Medulla oblongata (tissue), 1 donor: Measurements from ENCODE around the gene HLA-B.

ENCODE experiments used
- DNase-seq: peaks from one replicate; pipeline ENCODE4 v3.0.0-alpha.2; 2015; ENCODE audit errors: extremely low spot score

The HLA-B gene

DNA sequence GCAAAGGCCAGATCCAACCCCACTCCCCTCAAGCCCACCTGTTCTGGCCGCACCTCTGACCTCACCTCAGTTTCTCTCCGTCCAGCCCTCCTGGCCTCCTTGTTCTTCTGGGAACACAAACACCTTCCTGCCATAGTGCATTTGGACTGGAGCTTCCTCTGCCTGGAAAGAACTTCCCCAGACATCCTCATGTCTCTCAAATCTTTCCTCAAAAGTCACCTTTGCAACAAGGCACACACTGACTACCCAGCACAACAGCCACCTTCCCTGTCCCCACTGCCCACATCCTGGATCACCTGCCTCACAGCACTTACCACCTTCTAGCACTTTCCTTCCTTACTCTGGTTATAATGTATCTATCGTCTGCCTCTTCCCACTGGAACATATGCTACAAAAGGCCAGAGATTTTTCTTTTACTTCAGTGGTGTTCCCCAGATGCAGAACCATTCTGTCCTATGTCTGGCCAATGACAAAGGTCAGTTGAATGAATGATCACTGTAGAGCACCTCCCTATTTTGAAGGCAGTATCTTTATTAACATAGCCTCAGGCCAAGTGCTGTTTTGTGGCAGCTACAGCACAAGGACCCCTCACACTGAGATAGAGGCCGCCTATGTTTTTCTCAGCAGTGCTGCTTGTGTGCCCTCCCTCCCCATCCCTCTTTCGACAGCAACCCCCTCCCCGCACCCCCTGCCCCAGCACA lies 4.1 kb downstream of the HLA-B start:
- DNase-seq, result no peak

DNA sequence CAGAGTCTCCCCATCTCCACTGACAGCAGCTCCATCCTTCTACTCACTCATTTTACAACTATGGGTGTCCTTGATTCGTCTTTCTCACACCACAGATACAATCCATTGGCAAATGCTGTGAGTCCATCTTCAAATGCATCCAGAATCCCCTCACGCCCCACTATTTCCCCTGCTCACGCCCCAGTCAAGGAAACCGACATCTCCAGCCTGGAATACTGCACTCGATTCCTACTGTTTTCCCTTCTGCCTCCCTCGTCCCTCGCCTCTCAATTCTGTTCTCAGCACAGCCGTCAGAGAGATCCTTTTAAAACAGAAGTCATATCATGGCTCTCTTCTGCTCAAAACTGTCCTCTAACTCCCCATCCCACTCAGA lies 4.7 kb downstream of the HLA-B start:
- DNase-seq, result no peak

DNA sequence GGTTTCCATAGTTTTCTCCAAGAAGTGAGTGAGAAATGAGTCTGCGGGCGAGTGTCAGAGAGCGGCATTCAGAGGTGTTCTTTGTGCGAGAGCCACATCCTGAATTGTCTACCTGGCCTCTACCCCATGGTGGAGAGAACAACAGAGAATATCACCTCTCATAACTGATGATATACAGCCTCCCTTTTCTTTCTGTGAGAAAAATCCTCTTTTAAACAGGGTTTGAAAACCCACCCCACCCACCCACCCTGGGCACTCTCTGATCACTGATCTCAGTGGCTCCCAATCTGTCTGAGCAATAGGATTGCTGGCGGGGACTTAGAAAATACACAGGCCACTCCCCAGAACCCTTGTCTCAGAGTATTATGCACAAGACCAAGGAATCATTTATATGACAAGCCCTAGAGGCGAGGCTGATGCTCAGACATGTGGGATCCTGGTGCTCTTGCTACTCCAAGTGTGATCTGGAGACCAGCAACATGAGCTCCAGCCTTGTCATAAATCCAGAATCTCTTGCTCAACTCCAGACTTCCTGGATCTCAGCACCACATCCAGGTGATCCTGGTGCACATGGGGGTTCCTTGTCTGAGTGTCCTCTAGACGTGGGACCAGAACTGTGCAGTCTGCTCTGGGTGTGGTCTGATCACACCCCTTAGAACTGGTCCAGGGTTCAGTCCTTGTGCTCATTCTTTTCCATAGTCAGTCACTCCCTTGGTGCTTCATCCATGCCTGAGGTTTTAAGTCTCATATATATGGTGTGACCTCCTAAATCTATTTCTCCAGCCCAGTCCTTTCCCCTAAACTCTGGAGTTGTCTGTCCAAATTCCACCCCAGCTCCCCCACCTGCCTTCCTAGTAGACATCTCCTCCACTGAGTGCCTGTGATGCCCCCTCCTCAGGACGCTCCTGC lies 5.3 kb downstream of the HLA-B start:
- DNase-seq, result no peak

DNA sequence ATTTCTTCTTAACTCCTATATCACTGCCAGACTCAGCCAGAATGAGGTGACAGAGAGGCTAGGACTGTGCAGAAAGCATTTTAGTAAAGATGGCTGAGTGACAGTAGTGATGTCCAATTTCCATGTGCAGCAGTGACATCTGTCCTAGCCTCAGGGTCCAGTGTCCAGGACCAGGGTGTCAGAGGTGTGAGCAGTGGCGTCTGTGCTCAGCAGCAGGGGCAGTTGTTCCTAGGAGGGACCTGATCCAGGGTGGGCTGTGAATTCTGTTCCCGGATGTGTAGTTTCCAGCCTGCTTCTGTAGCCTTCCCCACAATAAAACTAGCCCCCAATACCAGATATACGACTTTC lies 6.0 kb downstream of the HLA-B start:
- no peak for DNase-seq

DNA sequence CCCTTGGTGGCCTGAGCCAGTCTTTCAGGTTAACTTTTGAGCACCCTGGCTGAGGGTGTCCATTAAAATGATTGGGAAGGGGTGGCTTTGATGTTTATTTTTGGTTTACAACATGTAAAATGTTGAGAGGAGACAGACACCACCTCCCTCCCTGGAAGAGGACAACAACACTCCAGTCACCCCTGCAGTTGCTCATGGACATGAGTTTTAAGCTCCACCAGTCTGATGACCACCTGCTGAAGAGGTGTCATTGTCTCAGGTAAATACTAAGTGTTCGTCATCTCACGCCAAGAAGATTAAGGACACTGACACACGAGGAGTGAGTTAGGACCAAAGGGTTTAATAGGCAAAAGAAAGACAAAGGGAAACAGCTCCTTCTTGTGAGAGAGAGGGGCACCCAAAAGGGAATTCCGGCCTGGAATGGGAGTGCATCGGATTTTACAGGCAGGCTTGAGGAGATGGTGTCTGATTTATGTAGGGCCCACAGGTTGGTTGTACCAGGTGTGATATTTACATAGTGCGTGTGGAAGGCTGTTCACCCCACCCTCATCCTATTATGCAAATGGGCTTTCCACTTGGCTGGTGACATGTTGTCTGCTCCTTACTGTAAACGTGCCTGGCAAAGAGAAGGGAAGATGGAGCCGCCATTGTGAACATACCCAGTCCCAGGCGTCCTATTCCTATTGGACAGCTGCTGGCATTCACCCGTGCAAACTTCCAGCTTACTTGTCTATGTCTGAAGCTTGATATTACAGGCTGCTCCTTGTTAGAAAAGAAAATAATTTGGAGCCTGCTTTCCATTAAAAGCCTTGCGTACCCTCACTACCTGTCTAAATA lies 6.6 kb downstream of the HLA-B start:
- no peak for DNase-seq

DNA sequence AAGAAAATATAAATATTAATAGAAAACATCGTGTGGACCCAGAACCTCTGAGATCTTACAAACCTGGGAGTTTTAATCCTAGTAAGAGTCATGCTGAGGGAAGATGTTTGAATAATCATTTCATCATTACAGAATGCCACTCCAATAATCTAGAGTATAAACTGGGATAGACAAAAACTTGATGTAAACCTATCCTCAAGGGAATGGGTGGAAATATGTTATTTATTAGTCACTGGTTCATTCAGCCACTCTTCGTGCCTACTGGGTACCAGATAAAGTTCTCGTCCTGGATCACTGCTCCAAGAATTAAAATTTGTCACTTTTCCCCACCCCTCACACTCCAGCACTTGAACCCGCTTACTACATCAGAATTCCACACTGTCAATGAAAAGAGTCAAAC lies 7.7 kb downstream of the HLA-B start:
- DNase-seq, result no peak

DNA sequence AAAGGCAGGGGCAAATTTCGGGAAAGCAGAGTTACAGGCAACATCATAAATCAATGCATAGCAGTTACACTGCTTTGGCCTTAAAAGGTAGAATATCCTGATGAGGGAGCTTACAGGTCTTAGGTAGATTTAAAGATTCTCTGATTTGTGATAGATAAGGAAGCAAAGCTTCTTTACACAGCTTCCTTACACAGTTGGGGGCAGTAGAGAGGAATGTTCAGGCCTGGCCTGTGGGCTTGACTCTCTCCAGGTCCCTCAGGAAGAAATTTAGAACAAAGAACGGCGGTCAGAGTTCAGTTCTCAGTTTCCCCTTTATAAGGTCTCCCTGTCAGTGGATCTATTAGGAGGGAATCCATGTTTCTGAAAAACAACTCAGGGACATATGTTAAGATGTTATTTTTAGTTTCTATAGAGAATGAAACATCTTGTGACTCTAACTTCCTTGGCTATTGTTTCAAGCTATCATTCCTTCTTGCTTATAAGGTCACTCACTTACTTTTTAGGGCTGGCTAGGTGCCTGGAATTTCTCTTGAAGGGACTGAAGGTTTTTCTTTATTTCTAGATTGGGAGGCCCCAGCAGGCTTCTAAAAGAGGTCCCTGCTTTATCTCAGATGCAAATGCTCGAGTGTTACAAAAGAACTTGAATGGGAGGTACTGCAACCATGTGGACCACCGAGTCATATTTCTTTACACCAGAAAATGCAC lies 11.8 kb downstream of the HLA-B start:
- no peak for DNase-seq

DNA sequence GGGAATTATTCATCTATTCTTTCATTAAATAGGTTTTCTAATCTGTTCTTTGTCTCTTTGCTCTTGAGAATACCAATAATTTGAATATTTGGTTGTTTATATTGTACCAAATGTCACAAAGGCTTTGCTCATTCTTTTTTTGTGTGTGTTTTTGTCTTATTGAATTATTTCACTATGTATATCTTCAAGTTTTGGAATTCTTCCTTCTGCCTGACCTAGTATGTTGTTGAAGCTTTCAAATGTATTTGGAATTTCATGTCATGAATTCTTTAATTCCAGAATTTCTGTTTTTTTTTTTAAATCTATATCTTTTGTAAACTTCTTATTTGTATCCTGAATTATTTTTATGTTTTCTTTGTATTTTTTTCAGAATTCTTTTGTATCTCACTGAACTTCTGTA lies 16.8 kb downstream of the HLA-B start:
- no peak for DNase-seq

DNA sequence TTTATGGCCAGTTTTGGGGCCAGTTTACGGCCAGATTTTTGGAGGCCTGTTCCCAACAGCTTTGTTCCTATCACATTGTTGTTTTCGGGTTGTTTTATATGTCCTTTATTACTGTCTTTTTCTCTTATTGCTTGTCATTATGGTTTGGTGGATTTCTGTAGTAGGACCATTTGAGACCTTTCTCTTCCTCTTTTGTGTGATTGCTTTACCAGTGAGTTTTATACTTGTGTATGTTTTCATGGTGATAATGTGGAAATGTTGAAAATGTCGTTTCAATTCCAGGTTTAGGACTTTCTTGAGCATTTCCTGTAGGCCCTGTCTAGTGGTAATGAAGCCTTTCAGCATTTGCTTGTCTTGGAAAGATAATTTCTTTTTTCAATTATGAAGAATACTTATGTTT lies 17.8 kb downstream of the HLA-B start:
- DNase-seq, result no peak

DNA sequence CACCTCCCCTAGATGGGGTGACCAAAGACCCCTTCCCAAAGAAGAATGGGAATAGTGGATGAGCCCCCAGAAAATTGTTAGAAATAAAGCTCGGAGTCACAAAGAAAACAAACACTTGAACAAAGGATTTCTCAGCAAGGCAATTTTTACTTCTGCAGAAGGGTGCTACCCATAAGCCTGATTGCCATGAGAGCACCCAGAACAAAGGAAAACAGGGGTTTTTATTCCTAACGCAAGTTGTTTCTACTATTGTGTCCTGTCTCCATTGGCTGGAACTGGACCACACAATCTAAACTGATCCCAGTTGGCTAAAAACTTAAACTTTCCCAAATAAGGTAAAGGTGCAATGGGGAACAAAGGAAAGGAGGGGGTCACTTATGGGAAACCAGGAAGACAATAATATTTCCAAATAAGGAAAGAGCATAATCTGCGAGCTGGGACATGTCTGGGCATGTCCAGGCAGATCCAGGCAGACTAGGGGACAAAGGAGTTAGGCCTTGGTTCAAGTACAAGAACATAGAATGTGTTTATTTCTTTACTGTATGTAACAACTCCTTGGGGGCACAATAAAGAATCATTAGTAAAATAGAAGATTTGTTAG lies 20.0 kb downstream of the HLA-B start:
- DNase-seq, result no peak

DNA sequence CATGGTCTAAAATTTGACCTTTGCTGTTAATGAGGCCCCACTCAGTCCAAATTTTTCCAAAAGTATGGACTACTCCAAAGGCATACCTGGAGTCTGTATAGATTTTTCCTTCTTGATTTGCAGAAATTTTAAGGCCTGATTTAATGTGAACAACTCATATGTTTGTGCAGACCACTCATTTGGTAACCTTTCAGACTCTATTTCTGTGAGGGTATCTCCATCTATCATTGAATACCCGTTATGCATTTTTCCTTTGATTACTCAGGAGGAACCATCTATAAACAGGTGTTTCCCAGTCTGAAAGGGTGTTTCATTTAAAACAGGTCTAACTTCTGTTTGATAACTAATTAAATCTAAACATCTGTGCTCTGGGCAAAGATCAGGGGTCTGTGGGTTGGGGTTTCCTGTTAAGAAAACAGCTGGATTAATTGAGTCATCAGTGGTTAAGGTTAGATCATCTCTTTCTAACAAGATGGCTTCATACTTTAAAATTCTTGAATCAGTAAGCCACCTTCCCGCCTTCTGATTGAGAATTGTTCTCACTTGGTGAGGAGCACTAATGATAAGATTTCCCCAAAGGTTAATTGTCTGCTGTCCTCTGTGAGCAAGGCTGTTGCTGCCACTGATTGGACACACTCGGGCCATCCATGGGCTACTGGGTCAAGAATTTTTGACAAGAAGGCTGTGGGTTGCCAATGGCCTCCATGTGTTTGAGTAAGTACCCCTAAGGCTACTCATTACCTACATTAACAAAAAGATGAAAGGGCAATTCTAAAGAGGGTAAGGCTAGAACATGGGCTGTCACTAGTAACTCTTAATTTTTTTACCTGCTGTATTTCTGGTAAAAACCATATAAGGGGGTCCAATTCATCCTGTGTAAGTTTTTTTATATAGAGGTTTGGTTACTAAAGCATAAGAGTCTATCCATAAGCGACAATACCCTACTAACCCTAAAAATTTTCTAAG lies 24.1 kb downstream of the HLA-B start:
- DNase-seq, result no peak

DNA sequence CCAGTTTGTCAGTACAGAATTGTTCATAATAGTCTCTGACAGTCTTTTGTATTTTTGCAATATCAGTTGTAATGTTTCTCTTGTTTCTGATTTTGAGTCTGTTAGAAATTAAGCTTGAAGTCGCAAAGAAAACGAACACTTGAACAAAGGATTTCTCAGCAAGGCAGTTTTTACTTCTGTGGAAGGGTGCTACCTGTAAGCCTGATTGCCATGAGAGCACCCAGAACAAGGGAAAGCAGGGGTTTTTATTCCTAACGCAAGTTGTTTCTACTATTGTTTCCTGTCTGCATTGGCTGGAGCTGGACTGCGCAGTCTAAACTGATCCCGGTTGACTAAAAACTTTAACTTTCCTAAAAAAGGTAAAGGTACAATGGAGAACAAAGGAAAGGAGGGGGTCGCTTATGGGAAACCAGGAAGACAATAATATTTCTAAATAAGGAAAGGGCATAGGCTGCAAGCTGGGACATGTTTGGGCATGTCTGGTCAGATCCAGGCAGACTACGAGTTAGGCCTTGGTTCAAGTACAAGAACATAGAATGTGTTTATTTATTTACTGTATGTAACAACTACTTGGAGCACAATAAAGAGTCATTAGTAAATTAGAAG lies 28.5 kb downstream of the HLA-B start:
- no peak for DNase-seq

DNA sequence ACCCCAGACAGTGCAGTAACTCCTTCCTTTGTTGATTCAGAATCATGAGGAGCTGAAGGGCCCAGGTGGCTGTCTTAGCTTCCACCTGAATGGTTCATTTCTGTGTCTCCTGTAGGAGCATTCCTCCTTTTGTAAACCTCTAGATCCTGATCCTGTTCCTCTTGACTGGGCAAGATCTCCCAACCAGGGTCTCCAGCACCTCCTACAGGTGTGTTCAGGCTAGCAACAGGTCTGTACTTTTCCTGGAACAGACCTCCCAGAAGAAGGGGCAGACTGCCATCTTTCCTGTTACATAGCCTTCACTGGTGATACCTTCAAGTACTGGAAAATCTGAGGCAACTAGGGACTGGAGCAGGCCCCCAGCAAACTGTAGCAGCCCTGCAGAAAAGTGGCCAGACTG lies 35.2 kb downstream of the HLA-B start:
- no peak for DNase-seq

DNA sequence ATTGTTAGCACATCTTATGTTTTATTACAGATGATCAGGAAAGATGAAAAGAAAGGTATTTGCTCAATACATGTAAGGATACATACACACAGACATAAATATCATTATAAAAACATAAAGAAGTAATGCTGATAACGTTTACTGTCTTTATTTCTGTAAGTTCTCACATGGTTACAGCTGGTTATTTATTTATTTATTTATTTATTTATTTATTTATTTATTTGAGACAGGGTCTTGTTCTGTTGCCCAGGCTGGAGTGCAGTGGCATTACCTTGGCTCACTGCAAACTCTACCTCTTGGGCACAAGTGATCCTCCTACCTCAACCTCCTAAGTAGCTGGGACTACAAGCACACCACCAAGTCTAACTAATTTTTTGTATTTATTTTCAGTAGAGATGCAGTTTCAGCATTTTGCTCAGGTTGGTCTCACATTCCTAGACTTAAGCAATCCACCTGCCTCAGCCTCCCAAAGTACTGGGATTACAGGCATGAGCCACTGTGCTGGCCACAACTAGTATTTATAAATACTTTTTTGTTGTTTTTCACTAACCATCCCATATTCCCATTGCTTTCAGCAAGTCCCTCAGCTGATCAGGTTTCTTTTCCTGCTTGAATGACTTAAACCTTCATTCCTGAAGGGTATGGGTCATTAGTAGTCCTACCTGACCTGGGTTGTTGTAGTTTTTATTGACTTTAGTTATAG lies 35.8 kb downstream of the HLA-B start:
- DNase-seq, result no peak

DNA sequence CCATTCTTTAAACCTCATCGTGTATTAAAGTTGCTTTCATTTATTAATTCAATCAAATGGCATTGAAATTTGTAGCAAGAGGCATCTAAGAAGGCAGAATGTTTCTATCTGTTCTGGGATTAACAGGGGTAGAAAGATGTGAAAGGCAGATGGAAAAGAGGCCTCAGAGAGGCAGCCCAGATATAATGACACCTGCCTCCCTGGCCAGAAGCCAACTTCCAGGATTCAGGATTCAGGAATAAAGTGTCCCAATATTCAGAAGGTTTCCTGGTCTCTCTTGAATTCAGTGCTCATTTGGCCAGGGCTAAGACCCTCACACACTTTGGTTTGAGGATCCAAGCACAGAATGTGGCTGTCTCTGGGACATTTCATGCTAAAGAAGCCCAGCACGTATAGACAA lies 39.9 kb downstream of the HLA-B start:
- no peak for DNase-seq

DNA sequence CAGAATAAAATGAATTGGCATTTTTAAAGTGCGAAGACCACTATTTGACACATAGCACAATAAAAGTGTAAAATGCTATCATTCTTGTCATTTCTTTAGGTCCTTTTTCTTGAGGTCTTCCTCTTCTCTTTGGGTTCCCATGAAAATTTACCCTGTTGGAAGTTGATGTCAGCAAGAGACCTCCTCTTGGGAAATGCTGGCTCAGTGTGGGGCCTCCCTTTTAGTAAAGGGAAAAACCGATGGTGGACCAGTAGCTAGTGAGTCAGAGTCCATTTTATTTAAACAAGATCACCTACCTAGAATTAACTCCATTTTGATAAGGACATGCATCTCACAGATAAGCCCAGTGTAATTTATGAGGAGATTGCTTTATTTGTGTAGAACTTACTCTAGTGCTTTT lies 47.3 kb downstream of the HLA-B start:
- DNase-seq, result no peak

DNA sequence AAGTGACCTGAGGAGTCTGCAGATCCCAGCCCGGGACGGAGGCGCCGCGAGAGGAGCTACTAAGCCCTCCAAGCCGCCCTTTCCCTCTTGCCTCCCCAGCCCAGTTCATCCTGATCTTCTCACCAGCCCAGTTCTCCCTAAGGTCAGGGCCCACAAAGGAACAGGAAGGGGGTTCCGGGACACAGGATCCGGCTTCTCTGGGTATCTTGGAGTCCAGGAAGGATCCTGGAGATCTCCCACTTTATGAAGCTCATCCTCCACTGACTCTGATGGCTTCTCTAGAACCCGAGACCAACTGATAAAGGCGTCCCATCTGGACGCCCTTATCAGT lies 48.2 kb downstream of the HLA-B start:
- DNase-seq, result no peak

DNA sequence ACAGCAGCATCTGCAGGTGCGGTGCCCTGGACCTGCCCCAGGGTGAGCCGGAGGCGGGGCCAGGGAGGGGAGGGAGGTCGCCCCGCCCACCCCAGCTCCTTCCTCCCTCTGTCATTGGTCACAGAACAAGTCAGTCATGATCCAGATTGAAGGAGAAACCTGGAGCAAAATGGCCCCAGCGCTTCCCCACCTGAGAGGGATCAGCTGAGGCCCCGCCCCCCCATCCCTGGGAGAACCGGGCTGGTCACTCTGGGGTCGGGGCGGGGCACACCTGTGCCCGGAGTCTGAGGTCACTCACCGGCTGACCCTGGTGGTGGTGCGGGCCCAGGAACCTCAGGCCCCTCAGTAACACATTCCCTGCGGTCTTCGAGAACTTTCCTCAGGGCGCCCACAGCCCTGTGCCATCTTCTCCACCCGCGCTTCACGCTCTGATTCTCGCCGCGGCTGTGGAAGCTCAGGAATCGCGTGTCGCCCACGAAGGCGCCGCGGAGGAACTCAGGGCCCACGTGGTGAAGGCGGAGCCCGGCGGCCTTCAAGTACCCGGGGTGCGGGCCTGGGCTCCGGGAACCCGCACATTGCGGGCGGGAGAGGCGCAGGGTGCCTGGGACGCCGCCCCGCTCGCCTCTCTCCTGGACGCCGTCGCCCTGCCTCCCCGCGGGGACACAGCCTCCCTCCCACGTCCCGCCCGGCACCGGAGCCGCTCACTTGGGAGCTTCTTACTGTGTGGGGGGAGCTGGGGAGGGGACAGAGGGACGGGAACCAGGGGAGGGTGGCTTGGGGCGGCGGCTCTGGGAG lies 48.7 kb downstream of the HLA-B start:
- peak; percentile 36 for DNase-seq

DNA sequence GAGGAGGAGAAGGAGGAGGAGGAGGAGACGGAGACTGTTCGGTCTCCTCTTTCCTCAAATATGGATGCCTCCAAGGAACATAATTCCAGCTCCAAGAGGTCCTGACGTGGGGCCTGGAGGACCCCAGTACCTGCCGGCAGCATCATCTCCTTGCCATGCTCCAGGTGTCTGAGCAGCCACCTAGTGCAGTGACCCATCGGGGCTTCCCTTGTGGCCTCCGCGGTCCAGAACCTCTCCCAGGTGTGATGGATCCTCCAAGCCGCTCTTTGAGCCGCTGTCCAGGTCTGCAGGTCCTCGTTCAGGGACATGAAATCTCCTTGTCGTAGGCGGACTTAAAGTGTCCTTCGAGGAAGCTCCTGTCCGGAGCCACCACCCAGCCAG lies 49.3 kb downstream of the HLA-B start:
- no peak for DNase-seq
